ENCODE measurements around the gene TMEM51. TPM values are rescaled to one million over a fixed set of nuclear protein-coding genes. Genes with fewer than 3 reads are reported as not detected.
A peak's percentile ranks its signal among the peaks of the same experiment; 100 is the strongest.
"Not testable (repeated sequence)": the region's sequence is repeated elsewhere in the genome, so short reads cannot be mapped to it uniquely, and the experiment has no call there.

Gene TMEM51
- total and polyA plus RNA-seq, 9 donors = 9.4 to 38.5 (median 23.0) TPM

GRCh38 chr1:15132965-15133364, 20.6 kb upstream of the TMEM51 start:
- DNase-seq = no peak
- Histone ChIP-seq H3K4me1 (ENCODE audit: insufficient read depth) (no peaks in the 10 kb centered on the region), H3K9me3 (peaks cover 0 to 4% of the 10 kb centered on the region in 2 donors), H3K4me3 (no peak overlapping the region), H3K27ac (no peak overlapping the region), H3K36me3 (no peaks in the 10 kb centered on the region), H3K27me3 (no peaks in the 10 kb centered on the region)
- intact Hi-C loops (cut with DNase I) = loop anchor here in 1 of 4 donors (10.0 kb wide), 1 partner anchor 292 kb away; no protein-coding TSS in a partner anchor
- 87 to 98% (median 88%) methylated on average over 2 of the region's 2 CpGs for WGBS, 3 donors
- TF ChIP-seq POLR2A (IDR thresholded peaks at IDR 0.05) = no peak
- TF ChIP-seq EP300 (IDR thresholded peaks at IDR 0.05) = no peak
- TF ChIP-seq CTCF (IDR thresholded peaks at IDR 0.05) = no peak

GRCh38 chr1:15134285-15134684, 19.3 kb upstream of the TMEM51 start:
- Histone ChIP-seq H3K36me3 (no peaks in the 10 kb centered on the region), H3K4me3 (no peak overlapping the region), H3K9me3 (peaks cover 0 to 4% of the 10 kb centered on the region in 2 donors), H3K4me1 (ENCODE audit: insufficient read depth) (no peaks in the 10 kb centered on the region), H3K27me3 (no peaks in the 10 kb centered on the region), H3K27ac (no peak overlapping the region)
- 62 to 85% (median 63%) methylated on average over 2 of the region's 2 CpGs for WGBS, 3 donors
- TF ChIP-seq POLR2A (IDR thresholded peaks at IDR 0.05) (no peak), EP300 (IDR thresholded peaks at IDR 0.05) (no peak), CTCF (IDR thresholded peaks at IDR 0.05) (no peak)
- no peak for DNase-seq
- intact Hi-C loops (cut with DNase I) = loop anchor here in 1 of 4 donors (10.0 kb wide), 1 partner anchor 291 kb away; no protein-coding TSS in a partner anchor

GRCh38 chr1:15135604-15136003, 17.9 kb upstream of the TMEM51 start:
- not testable (repeated sequence) for H3K36me3 ChIP-seq
- intact Hi-C loops (cut with DNase I) = loop anchor here in 1 of 4 donors (10.0 kb wide), 1 partner anchor 289 kb away; no protein-coding TSS in a partner anchor

GRCh38 chr1:15137809-15138208, 15.7 kb upstream of the TMEM51 start:
- intact Hi-C loops (cut with DNase I) = loop anchor here in 1 of 4 donors (10.0 kb wide), 1 partner anchor 287 kb away; no protein-coding TSS in a partner anchor
- H3K27ac ChIP-seq = no peak overlapping the region
- H3K36me3 ChIP-seq = no peaks in the 10 kb centered on the region
- no peaks in the 10 kb centered on the region for H3K4me1 ChIP-seq (ENCODE audit: insufficient read depth)
- 46 to 52% (median 49%) methylated on average over 6 of the region's 6 CpGs for WGBS, 3 donors
- H3K4me3 ChIP-seq = no peak overlapping the region
- no peaks in the 10 kb centered on the region for H3K27me3 ChIP-seq
- DNase-seq = peak in 1 of 5 donors; percentile 7
- TF ChIP-seq EP300 (IDR thresholded peaks at IDR 0.05) (no peak), CTCF (IDR thresholded peaks at IDR 0.05) (no peak)
- H3K9me3 ChIP-seq = no peaks in the 10 kb centered on the region

More at GRCh38 chr1:15135604-15136003, 17.9 kb upstream of the TMEM51 start:
- H3K27me3 ChIP-seq; H3K9me3 ChIP-seq; H3K4me1 ChIP-seq (ENCODE audit: insufficient read depth); H3K4me3 ChIP-seq; H3K27ac ChIP-seq; DNase-seq: not testable (repeated sequence)
- 89 to 97% (median 91%) methylated on average over 10 of the region's 10 CpGs for WGBS, 3 donors

GRCh38 chr1:15139654-15140350, 13.7 kb upstream of the TMEM51 start:
- 81 to 88% (median 84%) methylated on average over 15 of the region's 15 CpGs for WGBS, 3 donors
- intact Hi-C loops (cut with DNase I) = loop anchor here in 1 of 4 donors (10.0 kb wide), 1 partner anchor 285 kb away; no protein-coding TSS in a partner anchor
- no peaks in the 10 kb centered on the region for H3K4me1 ChIP-seq (ENCODE audit: insufficient read depth)
- H3K9me3 ChIP-seq = no peaks in the 10 kb centered on the region
- no peaks in the 10 kb centered on the region for H3K27me3 ChIP-seq
- H3K4me3 ChIP-seq = no peak overlapping the region
- H3K27ac ChIP-seq = no peak overlapping the region
- no peaks in the 10 kb centered on the region for H3K36me3 ChIP-seq
- DNase-seq = peak in 1 of 5 donors; percentile 16
- TF ChIP-seq EP300 (IDR thresholded peaks at IDR 0.05) (no peak), CTCF (IDR thresholded peaks at IDR 0.05) (no peak)
